Sigmoid colon (tissue), 7 donors: Measurements from ENCODE around the gene FAM117A. TPM values are rescaled to one million over a fixed set of nuclear protein-coding genes. Genes with fewer than 3 reads are reported as not detected.

Source experiments
- DNase-seq: peaks from one replicate; pipeline ENCODE4 v3.0.0-alpha.2; 2019
- H3K27ac ChIP-seq, 4 donors: fragments of 200-600 bp; sonication (generic); one replicate each; pipeline ENCODE4 v1.5.1; 2016 to 2019; ENCODE audit warnings: mild to moderate bottlenecking in 1 of 4
- H3K27me3 ChIP-seq, 3 donors: fragments of 200-600 bp; sonication (generic); one replicate each; pipeline ENCODE4 v1.5.1; 2019; ENCODE audit warnings: mild to moderate bottlenecking in 1 of 3
- H3K36me3 ChIP-seq, 4 donors: fragments of 200-600 bp; sonication (generic); one replicate each; pipeline ENCODE4 v1.5.1; 2016 to 2019
- H3K4me1 ChIP-seq, 4 donors: fragments of 200-600 bp; sonication (generic); one replicate each; pipeline ENCODE4 v1.5.1; 2017 to 2019
- H3K4me3 ChIP-seq, 4 donors: fragments of 200-600 bp; sonication (generic); one replicate each; pipeline ENCODE4 v1.5.1; 2017 to 2019; ENCODE audit warnings: mild to moderate bottlenecking in 2 of 4, moderate library complexity in 1 of 4
- H3K9me3 ChIP-seq, 4 donors: fragments of 200-600 bp in 3 of 4; sonication (generic) in 3 of 4; one replicate each; pipeline versions ENCODE4 v1.5.1 to v1.6.1; 2013 to 2019
- EP300 ChIP-seq, 4 donors: sonication (generic); formaldehyde crosslinking; IDR thresholded peaks; one replicate each; pipeline ENCODE4 v1.6.1; 2017; ENCODE audit warnings: antibody characterized with exemption in 4 of 4
- POLR2A ChIP-seq, 2 donors: fragments of 450-650 bp; IDR thresholded peaks; one replicate each; pipeline ENCODE4 v1.6.1; 2016; ENCODE audit warnings: antibody characterized with exemption in 2 of 2, mild to moderate bottlenecking in 2 of 2, moderate library complexity in 2 of 2
- POLR2AphosphoS5 ChIP-seq, 4 donors: sonication (generic); formaldehyde crosslinking; IDR thresholded peaks; one replicate each; pipeline ENCODE4 v1.6.1; 2017; ENCODE audit warnings: antibody characterized with exemption in 4 of 4
- WGBS, 2 donors: extraction: QIAGEN DNeasy Blood & Tissue Kit; methylation state at CpG; one replicate each; pipeline ENCODE4 v1.1.7; 2013; 5-methylcytosine and 5-hydroxymethylcytosine counted together
- intact Hi-C: fragments of 100-400 bp; cut with DNase I; formaldehyde crosslinking; loops from one replicate; pipeline ENCODE4 v1.15.1; 2023
- polyA plus RNA-seq, 3 donors: library from polyadenylated mRNA; stranded (reverse); fragments of 200-250 nt; gene quantifications; one replicate each; pipeline ENCODE4 v1.2.3, GENCODE V29; 2013
- total RNA-seq, 4 donors: library from RNA; depleted of rRNA; stranded (reverse); fragments of >200 nt; gene quantifications; one replicate each; pipeline ENCODE4 v1.1.0, GENCODE V29; 2016
- TF ChIP-seq, protein P1 (sequence below), 4 experiments: fragments of 450-650 bp in 3 of 4; fragments of 200-600 bp in 1 of 4; IDR thresholded peaks; one replicate each; pipeline ENCODE4 v1.5.1; 2016 to 2019; ENCODE audit warnings: antibody characterized with exemption in 4 of 4, mild to moderate bottlenecking in 3 of 4, moderate library complexity in 2 of 4
- donor health status: healthy with polysubstance abuse.
- donor health status: Bipolar disorder and iron deficiency.
- donor health status: healthy.

Gene FAM117A
- total and polyA plus RNA-seq, 7 donors = 3.5 to 34.6 (median 15.6) TPM

DNA sequence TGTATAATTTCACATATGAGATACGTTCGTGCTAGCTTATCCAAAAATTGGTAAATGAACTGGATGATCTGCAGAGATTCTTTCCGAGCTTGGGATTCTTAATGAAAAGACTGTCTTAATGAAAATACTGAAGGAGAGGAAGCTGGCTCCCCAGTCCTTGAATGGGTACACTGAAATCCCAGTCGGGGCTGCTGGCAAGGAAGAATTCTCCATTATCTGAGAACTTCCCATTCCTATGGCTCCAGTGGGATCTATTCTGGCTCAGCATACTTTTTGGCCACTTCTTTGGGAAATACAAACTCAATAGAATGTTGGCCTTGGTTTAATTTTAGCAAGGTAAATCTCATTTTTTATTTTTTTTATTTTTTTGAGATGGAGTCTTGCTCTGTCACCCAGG, 32.5 kb downstream of the FAM117A start:
- Histone ChIP-seq H3K4me3 (no peak overlapping the region), H3K4me1 (peaks cover 0 to 53% (median 46%) of the 10 kb centered on the region in 4 donors), H3K36me3 (no peaks in the 10 kb centered on the region), H3K27me3 (no peaks in the 10 kb centered on the region), H3K9me3 (no peaks in the 10 kb centered on the region), H3K27ac (peak overlapping the region; percentile 83 to 88 (median 84))
- 83 to 87% methylated on average over 4 of the region's 4 CpGs for WGBS, 2 donors
- TF ChIP-seq POLR2AphosphoS5 (IDR thresholded peaks at IDR 0.05) = no peak
- no peak for TF ChIP-seq POLR2A (IDR thresholded peaks at IDR 0.05)
- TF ChIP-seq EP300 (IDR thresholded peaks at IDR 0.05) = no peak
- TF ChIP-seq, protein P1, sequence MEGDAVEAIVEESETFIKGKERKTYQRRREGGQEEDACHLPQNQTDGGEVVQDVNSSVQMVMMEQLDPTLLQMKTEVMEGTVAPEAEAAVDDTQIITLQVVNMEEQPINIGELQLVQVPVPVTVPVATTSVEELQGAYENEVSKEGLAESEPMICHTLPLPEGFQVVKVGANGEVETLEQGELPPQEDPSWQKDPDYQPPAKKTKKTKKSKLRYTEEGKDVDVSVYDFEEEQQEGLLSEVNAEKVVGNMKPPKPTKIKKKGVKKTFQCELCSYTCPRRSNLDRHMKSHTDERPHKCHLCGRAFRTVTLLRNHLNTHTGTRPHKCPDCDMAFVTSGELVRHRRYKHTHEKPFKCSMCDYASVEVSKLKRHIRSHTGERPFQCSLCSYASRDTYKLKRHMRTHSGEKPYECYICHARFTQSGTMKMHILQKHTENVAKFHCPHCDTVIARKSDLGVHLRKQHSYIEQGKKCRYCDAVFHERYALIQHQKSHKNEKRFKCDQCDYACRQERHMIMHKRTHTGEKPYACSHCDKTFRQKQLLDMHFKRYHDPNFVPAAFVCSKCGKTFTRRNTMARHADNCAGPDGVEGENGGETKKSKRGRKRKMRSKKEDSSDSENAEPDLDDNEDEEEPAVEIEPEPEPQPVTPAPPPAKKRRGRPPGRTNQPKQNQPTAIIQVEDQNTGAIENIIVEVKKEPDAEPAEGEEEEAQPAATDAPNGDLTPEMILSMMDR (IDR thresholded peaks at IDR 0.05) = no peak
- intact Hi-C loops = no loop called here
- DNase-seq = no peak

DNA sequence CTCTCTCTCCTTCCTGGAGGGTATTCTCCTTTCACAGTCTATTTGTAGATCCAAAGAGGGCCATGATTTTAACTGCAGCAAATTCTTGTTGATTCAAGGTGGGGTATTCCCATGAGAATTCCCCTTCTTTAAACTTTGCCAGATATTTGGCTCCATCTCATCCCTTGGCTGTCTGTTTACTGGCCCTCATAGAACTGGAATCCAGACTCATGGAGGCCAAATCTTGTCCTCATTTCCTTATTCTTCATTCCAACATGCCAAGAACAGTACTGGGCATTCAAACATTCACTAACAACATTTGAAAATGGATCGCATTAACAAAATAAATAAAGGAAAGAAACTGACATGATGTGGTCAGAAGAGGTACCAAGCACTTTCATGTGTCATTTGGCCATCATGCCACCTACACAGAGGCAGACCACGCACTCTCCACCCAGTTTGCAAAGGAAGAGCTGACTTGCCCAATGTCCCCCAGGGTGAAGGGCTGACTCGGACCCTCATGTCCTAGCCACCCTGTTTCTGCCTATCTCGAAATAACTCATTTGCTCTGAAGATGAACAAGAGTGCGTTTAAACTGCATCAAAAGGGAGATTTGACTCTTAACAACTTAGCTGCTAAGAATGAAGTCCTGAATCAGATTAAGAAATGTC, 33.0 kb downstream of the FAM117A start:
- TF ChIP-seq POLR2A (IDR thresholded peaks at IDR 0.05) (no peak), POLR2AphosphoS5 (IDR thresholded peaks at IDR 0.05) (no peak), EP300 (IDR thresholded peaks at IDR 0.05) (no peak)
- TF ChIP-seq, protein P1 (IDR thresholded peaks at IDR 0.05) = no peak
- intact Hi-C loops = no loop called here
- DNase-seq = no peak
- Histone ChIP-seq H3K9me3 (no peaks in the 10 kb centered on the region), H3K36me3 (no peaks in the 10 kb centered on the region), H3K27ac (peak overlapping the region; percentile 83 to 88 (median 84)), H3K4me1 (peaks cover 0 to 53% (median 46%) of the 10 kb centered on the region in 4 donors), H3K27me3 (no peaks in the 10 kb centered on the region), H3K4me3 (no peak overlapping the region)
- 85 to 88% methylated on average over 5 of the region's 5 CpGs for WGBS, 2 donors

DNA sequence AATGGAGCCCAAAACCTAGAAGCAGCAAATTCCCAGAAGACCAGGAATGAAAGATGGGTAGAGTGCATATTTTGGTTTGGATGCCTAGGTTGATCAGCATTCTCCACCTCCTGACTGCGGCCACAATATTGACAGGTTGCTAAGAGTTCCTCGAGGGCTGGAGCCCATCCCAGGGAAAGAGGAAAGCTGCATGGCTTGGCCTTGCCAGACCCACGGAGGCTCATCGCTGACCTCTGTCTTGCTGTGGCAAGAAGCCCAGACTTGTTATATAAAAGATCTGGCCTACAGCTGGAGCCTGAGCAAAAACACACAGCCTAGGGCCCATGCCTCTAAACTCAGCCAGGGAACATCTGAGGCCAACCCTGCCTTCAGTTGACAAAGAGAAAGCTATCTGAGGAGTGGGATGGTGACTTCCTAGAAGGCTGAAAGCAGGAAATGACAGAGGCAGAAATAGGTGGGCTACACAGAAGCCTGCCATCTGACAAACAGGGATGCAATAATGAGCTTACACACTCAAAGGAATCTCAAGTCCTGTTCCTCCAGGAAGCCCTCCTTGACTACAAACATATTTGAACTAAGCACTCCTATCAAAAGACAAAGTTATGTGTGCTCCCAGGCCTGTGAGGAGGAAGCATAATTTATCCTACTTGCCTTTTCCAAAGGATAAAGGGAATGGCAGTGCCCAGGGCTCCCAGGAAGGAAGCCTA, 33.7 kb downstream of the FAM117A start:
- TF ChIP-seq, protein P1 (IDR thresholded peaks at IDR 0.05) = no peak
- TF ChIP-seq EP300 (IDR thresholded peaks at IDR 0.05) (peak in 2 of 4 donors; percentile 31 to 57), POLR2A (IDR thresholded peaks at IDR 0.05) (no peak), POLR2AphosphoS5 (IDR thresholded peaks at IDR 0.05) (peak; percentile 55 to 80 (median 76))
- Histone ChIP-seq H3K36me3 (no peaks in the 10 kb centered on the region), H3K27ac (peak overlapping the region; percentile 83 to 88 (median 84)), H3K27me3 (no peaks in the 10 kb centered on the region), H3K4me3 (no peak overlapping the region), H3K4me1 (peaks cover 0 to 57% (median 46%) of the 10 kb centered on the region in 4 donors), H3K9me3 (no peaks in the 10 kb centered on the region)
- intact Hi-C loops = no loop called here
- DNase-seq = peak; percentile 94
- 69% methylated on average over 4 of the region's 4 CpGs for WGBS, 2 donors

DNA sequence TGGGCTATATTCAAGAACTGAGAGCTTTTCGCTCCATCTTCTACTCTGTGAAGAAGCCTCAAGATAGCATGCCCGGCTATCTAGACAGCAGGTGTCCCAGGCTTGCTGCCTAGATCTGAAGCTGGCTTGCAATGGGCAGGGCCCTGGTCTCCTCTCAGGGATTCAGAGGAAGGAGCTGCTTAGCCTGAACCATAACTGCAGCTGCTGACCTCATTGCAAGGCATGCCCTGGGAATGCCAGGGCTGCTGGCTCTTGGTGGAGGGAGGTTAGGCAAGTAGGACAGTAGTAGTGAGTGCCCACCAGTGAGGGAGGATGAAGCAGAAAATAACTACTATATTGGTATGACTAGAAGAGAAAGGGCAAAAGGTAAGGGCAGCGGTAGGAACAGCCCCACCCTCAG, 34.9 kb downstream of the FAM117A start:
- no peak for DNase-seq
- Histone ChIP-seq H3K27me3 (no peaks in the 10 kb centered on the region), H3K36me3 (no peaks in the 10 kb centered on the region), H3K27ac (peak overlapping the region; percentile 83 to 88 (median 84)), H3K9me3 (no peaks in the 10 kb centered on the region), H3K4me1 (peaks cover 0 to 68% (median 56%) of the 10 kb centered on the region in 4 donors), H3K4me3 (no peak overlapping the region)
- 92 to 95% methylated on average over 3 of the region's 3 CpGs for WGBS, 2 donors
- intact Hi-C loops = loop anchor here (5.0 kb wide), 2 partner anchors 33 to 48 kb away; partner anchors contain the start of gene FAM117A
- TF ChIP-seq, protein P1 (IDR thresholded peaks at IDR 0.05) = no peak
- TF ChIP-seq EP300 (IDR thresholded peaks at IDR 0.05) = no peak
- no peak for TF ChIP-seq POLR2A (IDR thresholded peaks at IDR 0.05)
- no peak for TF ChIP-seq POLR2AphosphoS5 (IDR thresholded peaks at IDR 0.05)
